Measurements from ENCODE around the gene DCLK2.
A peak's percentile ranks its signal among the peaks of the same experiment; 100 is the strongest.

Gene DCLK2

GRCh38 chr4:150070464-150071170, 7.6 kb upstream of the DCLK2 start:
- DNase-seq: no peak

DNA sequence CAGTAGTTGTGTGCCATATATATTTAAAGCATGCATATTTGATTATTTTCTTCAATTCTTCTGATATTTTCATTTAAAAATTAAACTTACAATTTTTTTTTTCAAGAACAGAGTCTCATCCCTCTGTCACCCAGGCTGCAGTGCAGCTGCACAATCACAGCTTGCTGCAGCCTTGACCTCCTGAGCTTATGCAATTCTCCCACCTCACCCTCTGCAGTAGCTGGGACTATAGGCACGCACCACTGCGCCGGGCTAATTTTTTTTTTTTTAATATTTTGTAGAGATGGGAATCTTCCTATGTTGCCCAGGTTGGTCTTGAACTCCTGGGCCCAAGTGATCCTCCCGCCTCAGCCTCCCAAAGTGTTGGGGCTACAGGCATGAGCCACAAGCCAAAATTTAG, 5.8 kb upstream of the DCLK2 start:
- DNase-seq: no peak

DNA sequence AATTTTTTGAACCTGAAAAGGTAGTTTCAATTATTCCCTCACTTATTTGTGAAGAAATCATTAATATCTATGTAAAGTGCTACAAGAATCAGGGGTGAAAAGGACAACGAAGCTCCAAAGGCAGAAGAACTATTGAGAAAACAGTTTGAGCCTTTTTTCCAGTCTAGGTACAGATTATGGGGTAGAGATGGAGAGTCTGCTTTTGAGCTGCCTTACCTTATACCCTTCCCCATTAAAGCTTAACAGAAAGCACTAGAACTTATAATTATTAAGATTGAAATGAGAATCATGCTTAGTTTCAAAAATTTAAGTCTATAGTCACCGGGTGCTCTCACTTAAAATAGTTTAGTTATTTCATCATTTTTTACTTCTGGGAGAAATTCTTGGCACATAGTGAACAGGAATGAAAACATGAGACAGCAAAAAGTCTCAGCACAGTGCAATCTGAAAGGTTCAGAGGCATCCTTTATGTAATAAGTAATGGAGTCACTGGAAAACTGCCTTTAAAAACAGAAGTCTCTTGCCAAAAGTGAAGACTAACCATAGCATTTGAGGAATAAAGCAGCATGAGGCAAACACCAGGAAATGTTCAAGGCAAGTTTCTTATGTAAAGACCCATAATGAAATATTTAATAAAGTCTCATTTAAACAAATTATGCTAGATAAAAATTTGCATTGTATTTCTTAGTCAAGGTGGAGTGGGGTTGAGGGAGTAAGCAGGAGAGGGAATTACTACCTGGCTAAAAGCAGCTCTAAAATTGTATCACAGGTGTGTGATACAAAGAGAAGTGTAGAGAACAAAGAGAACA, 5.1 kb upstream of the DCLK2 start:
- no peak for DNase-seq

DNA sequence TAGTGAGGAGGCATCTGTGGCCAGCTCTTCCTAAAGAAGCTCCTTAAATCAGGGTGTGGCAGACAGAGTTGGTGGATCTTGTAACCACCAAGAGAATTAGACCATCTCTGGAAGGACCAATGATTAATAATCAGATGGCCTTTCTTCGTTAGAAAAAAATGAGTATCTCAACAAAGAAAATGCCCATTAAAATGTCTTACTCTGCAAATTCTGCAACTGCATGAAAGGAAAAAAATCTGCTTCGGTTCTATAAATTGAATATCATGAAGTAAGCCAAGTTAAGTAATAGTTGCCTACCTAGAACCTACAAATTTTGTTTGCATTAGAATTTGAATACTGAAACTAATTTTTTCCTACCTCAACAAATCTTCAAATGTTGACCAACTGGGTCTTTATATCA, 4.2 kb upstream of the DCLK2 start:
- no peak for DNase-seq

- no peak for DNase-seq
Observed at GRCh38 chr4:150078579-150079080, 385 bp downstream of the DCLK2 start.

DNA sequence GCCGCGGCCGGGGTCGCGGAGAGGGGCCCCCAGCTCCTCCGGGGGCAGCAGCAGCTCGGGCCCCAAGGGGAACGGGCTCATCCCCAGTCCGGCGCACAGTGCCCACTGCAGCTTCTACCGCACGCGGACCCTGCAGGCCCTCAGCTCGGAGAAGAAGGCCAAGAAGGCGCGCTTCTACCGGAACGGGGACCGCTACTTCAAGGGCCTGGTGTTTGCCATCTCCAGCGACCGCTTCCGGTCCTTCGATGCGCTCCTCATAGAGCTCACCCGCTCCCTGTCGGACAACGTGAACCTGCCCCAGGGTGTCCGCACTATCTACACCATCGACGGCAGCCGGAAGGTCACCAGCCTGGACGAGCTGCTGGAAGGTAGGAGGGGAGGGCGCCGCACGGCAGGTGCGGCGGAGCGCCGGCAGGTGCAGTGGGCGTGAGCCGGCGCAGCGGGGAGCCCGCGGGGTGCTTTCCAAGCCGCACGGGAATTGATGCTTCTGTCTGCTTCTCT, 886 bp downstream of the DCLK2 start:
- DNase-seq: peak; percentile 32

GRCh38 chr4:150080337-150080736, 2.1 kb downstream of the DCLK2 start:
- DNase-seq: no peak

DNA sequence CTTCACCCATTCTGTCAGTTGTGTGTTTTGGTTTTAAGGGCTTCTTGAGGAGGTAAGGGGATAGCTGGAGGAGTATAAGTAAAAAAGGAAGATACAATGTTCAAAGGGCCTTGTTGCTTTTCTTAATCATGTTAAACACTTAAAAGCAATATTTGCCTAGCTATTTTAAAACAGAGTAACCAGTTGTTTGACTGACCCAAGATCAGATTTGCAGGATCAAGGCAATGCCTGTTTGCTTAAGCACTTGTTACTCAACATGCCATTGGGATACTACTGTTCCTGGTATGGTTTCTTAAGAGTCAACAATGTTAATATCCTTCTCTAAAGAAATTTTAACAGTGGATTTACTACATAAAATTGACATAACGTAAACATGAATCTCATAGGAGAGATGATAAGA, 2.6 kb downstream of the DCLK2 start:
- no peak for DNase-seq

DNA sequence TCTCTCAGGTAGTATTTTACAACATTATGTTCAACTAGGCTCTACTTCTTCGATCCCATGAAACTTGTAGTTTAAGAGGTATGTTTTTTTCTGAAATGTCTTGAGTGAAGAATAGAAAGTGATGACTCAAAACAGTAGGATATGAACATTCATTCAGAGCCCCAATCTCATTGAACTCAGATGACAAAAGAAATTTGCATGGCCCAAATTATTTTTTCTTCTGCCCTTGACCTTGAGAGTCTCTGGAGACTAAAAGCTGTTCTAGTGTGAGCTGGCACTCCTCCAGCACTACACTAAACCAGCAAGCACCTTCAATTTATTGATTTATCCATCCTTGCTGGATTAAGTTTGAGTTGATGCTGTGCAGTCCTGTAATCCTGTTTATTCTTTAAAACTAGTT, 4.0 kb downstream of the DCLK2 start:
- DNase-seq: no peak

- DNase-seq: no peak
Observed at GRCh38 chr4:150087006-150087405, 8.8 kb downstream of the DCLK2 start.

- DNase-seq: no peak
Observed at GRCh38 chr4:150089732-150090131, 11.5 kb downstream of the DCLK2 start.

- no peak for DNase-seq
Observed at GRCh38 chr4:150090836-150091235, 12.6 kb downstream of the DCLK2 start.

GRCh38 chr4:150094676-150095075, 16.4 kb downstream of the DCLK2 start:
- DNase-seq: no peak

GRCh38 chr4:150096625-150097024, 18.4 kb downstream of the DCLK2 start:
- DNase-seq: peak; percentile 70

GRCh38 chr4:150098214-150098613, 20.0 kb downstream of the DCLK2 start:
- no peak for DNase-seq

DNA sequence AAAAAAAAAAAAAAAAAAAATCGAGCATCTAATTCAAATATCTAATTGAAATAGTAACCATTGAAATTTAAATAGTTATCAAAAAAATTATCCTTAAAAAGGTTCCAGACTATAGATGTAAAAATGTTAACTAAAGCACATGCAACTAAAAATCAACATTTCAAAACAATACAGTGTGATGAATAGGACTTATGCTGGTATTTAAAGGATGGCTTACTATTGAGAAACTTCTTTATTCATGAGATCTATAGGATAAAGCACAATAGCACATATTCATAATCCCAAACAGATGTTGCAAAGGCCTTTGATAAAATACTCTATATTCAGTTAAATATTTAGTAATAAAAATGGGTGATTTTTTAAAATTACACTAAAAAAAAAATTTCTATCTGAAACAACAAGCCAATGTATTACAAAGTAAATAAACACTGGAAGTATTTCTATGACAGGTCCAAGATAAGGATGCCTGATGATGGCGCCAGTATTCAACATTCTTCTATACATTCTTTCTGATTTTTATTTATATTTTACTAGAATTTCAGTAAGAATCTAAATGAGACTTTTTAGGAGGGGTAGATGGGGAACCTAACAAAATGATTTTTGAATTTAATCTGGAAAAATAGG, 26.3 kb downstream of the DCLK2 start:
- no peak for DNase-seq

DNA sequence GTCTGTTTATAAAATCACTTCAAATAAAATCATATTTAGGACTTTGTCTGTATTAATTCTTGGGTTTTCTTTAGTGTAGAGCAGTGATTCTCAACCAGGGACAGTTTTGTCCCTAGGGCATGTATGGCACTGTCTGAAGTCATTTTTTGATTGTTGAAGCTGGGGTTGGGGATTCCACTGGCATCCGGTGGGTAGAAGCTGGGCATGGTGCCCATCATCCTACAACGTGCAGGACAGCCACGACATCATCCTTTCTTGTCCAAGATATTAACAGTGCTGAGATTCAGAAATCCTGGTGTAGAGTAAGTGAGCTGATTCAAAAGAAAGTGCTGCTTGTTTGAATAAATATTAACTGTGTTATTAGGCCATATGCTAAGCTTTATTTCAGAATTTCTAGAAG, 28.6 kb downstream of the DCLK2 start:
- no peak for DNase-seq

DNA sequence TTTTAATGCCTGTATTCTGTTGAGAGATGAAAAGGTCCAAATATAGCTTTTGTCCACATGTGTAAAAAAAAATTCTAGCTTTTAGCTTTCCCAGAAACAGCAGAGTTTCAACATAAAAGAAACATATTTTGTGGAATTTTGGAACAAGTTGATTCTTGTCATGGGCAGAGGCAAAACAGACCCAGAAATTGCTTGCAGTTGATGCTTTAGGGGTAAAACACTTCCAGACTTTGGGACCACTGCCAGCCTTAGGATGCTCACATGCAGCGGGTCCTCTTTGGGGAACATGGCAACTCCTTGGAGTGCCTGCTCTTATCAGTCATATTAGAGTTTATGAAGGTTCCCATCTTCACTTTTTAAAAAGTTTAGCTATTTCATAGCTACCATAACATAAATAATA, 30.4 kb downstream of the DCLK2 start:
- no peak for DNase-seq

DNA sequence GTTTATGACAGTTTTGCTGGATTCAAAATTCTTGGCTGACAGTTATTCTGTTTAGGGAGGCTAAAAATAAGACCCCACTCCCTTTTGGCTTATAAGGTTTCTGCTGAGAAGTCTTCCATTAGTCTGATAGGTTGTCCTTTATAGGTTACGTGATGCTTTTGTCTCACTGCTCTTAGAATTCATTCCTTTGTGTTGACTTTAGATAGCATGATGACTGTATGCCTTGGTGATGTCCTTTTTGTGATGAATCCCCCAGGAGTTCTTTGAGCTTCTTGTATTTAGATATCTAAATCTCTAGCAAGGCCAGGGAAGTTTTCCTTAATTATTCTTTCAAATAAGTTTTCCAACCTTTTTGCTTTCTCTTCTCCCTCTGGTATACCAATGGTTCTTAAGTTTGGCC, 36.4 kb downstream of the DCLK2 start:
- DNase-seq: no peak

DNA sequence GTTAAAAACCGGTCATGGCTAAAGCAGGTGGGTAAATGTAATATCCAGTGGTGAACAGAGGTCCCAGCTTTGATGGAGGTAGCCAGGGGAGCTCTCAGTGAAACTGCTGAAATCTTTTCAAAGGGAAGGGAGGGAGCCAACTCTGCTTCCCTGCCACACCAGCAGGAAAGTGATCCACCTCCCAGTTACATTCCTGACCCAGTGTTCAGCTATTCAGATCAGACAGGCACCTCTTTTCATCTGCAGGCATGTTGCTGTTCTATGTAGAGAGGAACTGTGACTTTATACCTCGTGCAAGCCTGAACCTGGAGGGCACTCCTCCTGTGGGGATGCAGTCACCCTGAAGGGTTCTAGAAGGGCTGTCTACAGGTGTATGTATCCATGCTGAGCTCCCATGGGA, 37.6 kb downstream of the DCLK2 start:
- DNase-seq: no peak

DNA sequence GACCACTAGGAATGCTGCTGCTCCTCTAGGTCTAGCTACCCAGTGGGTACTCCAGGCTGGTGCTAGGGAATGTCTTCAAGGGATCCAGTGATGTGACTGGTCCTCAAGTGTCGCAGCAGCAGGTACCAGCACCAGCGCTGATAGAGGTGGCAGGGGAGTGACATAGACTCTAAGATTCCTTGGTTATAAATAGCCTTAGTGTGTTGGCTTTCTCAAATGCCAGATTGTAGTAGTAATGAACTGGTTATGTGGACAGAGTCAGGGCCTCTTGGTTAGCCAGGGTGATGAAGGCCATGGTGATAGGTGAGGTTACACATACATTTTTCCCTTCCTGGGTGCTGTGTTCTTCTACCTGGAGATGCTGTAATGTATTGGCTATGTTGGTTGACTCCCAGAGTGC, 38.3 kb downstream of the DCLK2 start:
- DNase-seq: no peak

GRCh38 chr4:150117094-150117493, 38.8 kb downstream of the DCLK2 start:
- DNase-seq: no peak

DNA sequence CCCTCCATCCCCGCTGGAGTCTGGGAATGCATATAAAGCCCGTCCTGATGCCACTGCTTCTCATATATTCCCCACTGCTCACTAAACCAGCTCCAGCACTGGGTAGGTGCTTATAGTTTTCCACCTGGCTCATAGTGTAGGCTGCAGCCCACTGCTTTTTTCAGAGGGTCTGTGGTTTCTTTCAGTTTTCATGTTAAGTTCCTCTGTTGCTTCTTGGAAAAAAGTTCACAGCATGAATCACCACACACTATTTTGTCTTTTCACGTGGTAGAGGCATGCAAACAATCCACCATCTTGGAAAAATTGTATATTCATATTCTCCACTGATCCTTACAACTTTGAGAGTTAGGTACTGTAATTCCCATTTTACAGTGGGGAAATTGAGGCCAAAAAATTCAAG, 39.4 kb downstream of the DCLK2 start:
- DNase-seq: no peak

DNA sequence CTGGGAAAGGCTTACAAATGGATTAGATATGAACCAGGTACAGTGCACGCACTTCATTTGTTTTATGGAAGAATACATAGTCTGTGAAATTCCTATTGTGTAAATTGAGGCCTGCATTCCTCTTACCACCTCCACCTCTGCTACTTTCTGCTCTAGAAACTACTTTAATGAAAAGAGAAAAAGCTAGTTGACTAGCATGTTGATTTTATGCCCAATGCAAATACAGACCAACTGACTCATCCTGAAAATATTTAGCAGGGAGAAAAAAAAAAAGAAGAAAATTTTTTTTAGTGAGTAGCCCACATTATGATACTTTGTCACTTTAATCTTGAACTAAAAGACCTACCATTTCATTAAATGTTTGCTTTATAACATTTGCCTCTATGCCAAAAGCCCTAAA, 41.2 kb downstream of the DCLK2 start:
- no peak for DNase-seq
